Activated CD4-positive, CD25-positive, alpha-beta regulatory T cell treated with anti-CD3 and anti-CD28 coated beads, Interleukin-2, amount 50 U/mL, for 24 hours (primary cell): ENCODE data around the gene RNF40.
A peak's percentile ranks its signal among the peaks of the same experiment; 100 is the strongest.

Source experiments
- ATAC-seq, 2 donors: fragments of 150-1000 bp; cut with Tn5 transposase; one replicate each; pipeline ENCODE4 v1.10.0; 2021; ENCODE audit warnings: mild to moderate bottlenecking in 1 of 2, moderate library complexity in 1 of 2

The RNF40 gene

DNA sequence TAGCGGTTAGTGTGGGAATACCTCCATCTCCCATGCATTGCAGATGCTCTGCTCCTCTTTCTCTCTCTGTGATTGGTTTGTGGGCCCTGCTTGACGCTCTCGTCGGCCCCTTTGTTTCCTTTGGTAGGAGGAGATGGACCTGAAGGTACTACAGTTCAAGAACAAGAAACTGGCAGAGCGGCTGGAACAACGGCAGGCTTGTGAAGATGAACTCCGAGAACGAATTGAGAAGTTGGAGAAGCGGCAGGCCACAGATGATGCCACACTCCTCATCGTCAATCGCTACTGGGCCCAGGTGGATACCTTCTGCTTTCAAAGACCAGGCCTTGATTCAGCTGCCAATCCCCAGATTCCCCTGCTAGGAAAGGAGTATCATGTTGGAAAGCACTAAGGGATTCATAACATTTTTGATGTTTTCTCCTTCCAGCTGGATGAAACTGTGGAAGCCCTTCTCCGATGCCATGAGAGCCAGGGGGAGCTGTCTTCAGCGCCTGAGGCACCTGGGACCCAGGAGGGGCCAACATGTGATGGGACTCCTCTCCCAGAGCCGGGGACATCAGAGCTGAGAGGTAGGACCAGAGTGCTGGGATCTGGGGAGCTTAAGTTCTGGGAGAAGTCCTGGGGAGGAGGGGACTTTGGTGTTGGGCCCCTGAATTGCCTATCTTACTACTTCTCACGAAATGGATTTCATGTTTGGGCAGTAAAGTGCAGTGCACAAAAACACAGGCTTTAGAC, 1.0 kb downstream of the RNF40 start:
- no peak for ATAC-seq

DNA sequence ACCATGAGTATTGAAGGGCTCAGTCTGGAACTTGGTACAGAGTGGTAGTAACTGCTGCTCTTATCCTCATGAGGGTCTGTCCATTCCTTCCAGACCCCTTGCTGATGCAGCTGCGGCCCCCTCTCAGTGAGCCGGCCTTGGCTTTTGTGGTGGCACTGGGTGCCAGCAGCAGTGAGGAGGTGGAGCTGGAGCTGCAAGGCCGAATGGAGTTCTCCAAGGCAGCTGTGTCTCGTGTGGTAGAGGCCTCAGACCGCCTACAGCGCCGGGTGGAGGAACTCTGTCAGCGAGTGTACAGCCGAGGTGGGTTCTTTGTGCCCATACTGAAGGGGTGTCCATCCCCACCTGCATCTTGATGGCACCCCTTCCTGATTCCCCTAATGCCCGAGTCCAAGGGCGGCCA, 2.0 kb downstream of the RNF40 start:
- no peak for ATAC-seq

DNA sequence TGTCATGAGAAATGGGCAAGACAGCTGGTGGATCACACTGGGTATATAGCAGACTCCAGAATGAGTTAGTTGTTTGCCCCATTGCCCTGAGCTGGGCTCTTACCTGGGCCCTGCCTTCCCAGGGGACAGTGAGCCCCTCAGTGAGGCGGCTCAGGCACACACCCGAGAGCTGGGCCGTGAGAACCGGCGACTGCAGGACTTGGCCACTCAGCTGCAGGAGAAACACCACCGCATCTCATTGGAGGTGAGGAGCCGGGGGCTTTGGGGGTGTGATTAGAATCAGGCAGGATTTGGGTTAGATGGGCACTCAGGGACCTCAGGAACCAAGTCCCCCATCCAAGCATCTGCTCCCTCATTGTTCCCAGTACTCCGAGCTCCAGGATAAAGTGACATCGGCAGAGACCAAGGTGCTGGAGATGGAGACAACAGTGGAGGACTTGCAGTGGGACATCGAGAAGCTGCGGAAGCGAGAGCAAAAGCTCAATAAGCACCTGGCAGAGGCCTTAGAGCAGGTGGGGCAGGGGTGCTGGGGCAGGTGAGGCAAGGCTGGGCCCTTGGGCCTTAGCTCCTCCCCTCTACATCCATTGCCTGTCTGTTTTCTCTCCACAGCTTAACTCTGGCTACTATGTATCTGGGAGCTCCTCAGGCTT, 2.8 kb downstream of the RNF40 start:
- ATAC-seq = no peak

DNA sequence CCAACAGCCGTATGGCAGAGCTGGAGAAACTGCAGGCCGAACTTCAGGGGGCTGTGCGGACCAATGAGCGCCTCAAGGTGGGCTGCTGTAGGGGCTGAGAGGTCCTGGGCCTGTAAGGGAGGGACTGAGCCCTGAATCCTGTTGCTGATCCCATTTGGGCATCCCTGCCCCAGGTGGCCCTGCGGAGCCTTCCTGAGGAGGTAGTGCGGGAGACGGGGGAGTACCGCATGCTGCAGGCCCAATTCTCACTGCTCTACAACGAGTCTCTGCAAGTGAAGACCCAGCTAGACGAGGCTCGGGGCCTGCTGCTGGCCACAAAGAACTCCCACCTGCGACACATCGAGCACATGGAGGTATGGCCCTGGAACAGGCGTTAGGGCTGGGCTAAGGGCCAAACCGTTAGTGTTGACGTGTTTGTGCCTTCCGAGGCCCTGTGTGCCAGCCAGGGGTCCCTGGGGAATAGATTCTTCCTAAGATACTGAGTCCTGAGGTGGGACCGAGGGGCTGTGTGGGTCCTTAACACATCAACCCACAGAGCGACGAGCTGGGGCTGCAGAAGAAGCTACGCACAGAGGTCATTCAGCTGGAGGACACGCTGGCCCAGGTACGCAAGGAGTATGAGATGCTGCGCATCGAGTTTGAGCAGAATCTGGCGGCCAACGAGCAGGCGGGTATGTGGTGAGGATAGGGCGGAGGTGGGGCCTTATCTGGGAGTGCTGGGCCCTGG, 4.2 kb downstream of the RNF40 start:
- no peak for ATAC-seq

DNA sequence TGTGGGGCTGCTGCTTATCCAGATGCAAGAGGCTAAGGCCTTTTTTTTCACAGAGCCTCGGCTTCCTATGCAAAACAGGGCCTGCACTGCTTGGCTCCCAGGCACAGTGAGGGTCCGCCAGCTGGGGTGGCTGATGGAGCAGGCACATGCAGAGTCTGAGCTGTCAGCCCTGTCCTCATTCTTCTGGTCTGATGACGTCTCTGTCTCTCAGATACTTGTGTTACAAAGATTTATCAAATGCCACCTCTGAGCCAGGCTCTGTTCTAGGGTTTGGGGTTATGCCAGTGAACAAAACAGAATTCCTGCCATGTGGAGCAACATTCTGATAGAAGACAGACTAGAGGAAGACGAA, 4.8 kb downstream of the RNF40 start:
- ATAC-seq = no peak

DNA sequence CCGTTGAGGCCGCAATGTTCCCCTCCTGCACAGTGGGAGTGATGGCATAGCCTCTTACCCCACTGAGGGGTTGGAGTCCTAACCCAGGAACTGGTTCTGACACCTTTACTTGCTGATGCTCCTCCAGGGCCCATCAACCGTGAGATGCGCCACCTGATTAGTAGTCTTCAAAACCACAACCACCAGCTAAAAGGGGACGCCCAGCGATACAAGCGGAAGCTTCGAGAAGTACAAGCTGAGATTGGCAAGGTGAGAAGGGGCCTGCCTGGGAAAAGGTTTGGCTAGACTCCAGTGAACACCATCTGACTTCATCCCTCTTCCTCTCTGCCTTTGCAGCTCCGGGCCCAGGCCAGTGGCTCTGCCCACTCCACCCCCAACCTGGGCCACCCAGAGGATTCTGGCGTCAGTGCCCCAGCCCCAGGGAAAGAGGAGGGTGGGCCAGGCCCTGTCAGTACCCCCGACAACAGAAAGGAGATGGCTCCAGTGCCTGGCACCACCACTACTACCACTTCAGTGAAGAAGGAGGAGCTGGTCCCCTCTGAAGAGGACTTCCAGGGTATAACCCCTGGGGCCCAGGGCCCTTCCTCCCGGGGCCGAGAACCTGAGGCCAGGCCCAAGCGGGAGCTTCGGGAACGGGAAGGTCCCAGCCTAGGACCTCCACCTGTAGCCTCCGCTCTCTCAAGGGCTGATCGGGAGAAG, 5.8 kb downstream of the RNF40 start:
- ATAC-seq = no peak

DNA sequence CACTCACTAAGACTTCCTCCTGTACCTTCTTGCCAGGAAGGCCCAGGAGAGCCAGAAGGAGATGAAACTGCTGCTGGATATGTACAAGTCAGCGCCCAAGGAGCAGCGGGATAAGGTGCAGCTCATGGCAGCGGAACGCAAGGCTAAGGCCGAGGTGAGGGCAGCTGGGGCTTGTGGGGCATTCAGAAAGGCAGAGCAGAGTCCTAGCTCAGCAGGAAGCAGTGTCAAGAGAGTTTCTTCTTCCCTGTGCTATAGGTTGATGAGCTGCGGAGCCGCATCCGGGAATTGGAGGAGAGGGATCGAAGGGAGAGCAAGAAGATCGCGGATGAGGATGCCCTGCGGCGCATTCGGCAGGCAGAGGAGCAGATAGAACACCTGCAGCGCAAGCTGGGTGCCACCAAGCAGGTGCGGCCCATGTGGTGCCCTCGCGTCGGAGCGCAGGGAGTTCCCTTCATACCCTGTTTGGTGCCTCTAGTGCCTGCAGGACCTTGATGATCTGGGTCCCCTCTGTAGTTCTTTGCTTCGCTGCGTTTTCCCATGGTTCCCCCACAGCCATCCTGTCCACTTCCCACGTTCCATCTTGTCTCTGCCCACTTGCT, 6.6 kb downstream of the RNF40 start:
- ATAC-seq = no peak

DNA sequence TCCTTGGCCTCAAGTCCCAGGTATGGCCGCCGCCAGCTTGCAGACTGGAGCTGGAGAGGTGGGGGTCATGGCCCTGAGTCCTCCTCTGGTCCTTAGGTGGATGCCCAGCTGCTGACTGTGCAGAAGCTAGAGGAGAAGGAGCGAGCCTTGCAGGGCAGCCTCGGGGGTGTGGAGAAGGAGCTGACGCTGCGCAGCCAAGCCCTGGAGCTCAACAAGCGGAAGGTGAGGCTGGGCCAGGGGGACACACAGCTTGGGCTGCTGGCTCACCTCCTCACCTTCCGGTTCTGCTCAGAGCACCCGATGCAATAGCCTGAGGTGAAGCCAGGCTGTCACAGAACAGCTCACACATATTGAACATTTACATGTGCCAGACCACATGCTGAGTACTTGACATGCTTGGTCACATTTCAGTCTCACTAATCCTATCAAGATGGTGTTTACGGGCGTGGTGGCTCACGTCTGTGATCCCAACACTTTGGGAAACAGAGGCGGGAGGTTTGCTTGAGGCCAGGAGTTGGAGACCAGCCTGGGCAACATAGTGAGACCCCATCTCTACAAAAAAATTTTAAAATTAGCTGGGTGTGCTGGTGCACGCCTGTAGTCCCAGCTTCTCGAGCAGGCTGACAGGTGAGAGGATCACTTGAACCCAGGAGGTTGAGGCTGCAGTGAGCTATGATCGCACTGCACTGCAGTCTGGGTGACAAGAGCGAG, 7.4 kb downstream of the RNF40 start:
- no peak for ATAC-seq

DNA sequence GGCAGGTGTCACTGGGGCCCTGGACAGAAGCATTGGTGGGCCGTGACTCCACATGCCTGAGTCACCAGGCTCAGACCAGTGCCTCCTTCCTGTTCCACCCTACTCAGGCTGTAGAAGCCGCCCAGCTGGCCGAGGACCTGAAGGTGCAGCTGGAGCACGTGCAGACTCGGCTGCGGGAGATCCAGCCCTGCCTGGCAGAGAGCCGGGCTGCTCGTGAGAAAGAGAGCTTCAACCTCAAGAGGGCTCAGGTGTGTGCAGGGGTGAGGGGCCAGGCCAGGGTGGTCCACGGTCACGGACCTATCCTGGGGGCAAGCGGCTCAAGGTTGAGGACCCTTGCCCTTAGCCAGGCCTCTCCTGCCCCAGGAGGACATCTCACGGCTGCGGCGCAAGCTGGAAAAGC, 9.6 kb downstream of the RNF40 start:
- ATAC-seq = no peak

DNA sequence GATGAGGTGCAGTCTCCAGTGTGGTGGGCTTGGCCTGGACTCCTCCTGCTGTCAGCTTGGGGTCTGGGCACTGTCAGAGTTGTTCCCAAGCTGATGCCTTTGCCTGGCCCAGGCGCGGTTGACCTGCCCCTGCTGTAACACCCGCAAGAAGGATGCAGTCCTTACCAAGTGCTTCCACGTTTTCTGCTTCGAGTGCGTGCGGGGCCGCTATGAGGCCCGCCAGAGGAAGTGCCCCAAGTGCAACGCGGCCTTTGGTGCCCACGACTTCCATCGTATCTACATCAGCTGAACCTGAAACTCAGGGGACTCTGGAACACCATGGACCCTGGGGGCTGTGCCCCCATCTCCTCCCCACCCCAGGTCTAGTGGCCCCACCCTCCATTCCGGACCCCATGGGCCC, 11.7 kb downstream of the RNF40 start:
- ATAC-seq = no peak

DNA sequence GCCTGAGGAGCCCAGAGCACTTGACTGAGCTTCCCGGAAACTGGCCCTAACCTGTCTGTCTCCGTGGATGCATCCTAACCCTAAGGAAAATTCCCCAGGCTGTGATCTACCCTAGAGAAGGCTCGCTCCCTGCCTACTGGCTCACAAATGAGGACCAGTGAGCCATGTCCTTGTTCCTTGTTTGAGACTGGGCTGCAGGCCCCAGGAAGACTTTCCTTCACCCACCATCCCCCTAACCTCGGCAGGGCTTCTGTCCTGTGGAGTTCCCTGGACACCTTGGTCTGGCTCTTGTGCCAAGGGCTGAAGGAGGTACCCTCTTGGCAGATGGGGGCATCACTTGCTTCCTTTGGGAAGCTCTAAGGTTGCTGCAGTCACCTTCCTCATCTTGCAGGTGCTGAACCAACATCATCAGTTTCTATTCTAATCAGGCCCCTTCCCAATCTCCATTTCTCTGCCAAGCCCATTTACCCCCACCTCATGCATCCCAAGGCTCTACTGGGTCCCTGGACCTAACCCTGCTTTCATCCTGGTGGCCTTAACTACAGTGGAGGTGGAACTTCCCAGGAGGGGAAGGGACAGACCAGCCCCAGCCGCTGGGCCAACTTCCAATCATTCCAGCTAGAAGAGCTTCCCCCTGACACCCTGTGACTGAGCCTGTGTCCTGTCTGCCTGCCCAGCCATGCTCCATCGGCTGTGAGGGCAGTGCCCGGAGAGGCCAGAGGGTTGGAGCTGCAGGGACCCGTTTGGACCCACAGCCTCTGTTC, 12.4 kb downstream of the RNF40 start:
- no peak for ATAC-seq

DNA sequence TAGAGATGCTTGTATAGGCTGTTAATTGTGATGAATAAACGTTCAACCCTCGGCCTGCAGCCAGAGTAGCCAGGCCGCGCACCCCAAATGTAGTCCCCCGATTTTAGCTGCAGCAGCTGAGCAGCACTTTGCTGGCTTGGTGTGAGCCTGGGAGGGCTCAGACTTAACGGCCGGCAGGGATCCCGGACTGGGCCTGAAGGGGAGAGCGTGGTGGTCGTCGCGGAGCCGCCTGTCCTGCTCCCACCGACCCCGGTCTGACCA, 12.9 kb downstream of the RNF40 start:
- ATAC-seq = no peak

DNA sequence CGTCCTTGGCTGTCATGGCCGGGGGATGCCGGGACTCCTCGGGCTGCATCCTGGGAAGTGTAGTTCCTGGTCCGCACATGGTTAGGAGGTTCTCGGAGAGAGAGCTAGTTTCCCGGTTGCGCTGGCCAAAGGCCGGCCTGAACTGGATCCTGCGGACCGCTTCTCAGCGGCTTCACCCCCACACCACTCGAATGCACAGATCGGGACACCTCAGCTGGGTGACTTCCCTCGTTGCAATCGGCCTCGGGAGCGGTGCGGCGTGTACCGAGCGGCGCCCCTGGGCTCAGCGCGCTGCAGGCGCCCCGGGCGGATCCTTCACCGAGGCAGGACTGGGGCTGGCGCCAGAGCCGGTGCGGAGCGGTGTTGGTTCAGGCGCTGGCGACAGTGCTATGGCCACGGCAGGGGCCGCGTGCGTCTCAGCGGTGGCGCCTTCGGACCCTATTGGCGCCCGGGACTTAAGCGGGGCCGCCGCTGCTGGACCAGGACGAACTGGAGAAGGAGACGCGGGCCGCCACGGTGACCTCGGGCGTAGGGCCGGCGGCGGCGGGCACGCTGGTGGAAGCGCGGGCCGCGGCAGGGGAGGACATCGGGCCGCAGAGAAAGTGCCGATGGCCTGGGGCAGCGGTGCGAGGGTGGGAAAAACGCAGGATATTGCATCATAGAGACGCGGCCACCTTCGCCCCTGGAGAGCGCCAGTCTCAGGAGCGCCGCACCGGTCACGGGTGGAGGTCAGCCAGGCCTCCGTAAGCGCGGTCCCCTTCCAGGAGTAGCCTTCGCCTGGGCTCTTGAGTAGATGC, 13.5 kb downstream of the RNF40 start:
- ATAC-seq = peak; percentile 82 to 83

DNA sequence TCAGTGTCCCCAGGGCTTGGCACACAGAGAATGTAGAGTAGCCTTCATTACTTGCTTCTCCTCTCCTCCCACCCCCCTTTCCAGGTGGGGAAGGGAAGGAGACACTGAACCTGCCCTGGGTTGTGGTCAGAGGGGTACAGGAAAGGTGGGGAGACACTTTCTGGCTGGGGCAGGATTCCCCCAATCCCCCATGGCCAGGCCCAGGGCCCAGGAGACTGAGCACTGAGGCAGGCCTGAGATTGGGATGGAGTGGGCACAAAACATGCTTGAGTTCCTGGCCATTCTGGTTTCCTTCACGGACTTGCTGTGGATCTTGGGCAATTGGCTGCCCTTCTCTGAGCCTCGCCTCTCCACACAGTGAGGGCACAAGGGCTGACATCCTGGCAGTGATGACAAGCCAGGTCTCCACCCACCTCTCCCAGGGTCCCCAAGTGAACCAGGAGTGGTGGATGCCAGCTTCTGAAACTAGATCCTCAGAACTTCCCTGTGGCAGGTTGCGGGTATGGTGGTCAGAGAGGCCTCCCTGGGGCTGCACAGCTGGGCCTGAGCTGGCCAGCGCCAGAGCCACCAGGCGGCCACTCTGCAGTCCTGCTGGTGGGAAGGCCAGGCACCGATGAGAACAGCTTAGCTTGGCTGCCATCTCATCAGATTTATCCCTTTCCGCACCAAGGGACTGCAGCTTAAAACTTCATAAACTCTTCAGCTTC, 15.6 kb downstream of the RNF40 start:
- no peak for ATAC-seq

DNA sequence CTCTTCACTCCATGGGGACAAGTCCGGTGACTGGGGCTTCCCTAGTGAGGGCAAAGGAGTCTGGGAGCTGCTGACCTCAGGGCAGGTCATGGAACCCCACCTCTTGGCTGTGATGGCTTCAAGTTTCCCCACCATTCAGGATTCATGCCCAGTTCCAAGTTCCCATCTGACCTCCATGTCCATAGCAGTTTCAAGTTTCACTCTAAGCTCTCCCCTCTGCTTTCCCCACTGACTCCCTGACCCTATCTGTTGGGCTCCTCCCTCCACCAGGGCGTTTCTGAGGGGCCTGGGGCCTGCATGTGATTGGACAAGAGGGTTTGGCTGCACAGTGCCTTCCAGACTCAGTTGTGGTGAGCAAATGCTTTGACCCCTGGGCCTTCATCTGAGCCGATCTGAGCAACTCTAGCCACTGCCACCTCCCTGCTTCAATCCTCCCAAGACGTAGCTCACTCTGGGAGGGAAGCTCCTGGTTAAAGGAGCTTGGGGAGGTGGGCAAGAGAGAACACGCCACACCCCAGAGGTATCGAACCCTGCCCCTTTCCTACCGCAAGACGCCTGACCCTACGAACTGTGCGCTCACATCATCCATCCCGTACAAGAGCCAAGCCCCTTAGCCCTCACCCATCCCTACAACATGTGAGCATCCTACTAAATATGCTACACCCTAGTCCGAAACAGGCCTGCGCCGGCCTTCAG, 16.6 kb downstream of the RNF40 start:
- no peak for ATAC-seq

DNA sequence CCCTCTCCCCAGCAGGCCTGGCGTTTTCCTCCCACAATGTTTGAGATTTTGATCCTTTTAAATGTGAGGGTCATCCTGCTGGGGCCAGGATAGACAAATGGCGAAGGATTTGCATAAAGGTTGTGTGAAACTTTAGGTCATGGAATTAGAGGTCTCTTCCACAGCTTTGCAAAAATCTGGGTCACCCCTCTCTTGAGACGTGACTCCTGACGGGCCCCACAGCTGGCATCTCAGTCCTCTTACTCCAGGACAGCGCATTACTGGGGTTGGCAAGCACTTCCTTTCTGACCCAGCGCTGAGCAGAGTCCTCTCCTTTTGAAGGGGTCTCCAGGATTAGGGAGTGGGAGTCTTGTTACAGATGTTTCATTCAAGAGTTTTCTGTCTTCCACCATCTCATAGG, 17.5 kb downstream of the RNF40 start:
- no peak for ATAC-seq

DNA sequence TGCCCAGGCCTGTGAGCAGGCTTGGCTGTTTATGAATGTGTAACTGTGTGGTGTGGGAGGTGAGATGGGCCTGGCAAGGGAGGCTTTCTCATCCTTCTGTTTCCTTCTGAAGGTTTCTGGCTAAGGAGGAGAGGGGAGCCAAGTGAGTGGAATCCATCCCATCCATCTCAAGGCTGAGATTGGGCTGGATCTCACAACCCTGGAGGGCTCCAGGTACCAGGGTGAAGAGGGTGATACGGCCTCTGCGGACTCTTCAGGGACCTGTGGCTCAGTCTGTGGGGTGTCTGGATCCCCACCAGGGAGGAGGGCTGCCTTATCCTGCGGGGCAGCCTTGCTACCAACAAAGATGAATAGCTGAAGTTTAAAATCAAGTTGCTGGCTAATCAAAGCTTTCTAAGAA, 17.9 kb downstream of the RNF40 start:
- no peak for ATAC-seq

DNA sequence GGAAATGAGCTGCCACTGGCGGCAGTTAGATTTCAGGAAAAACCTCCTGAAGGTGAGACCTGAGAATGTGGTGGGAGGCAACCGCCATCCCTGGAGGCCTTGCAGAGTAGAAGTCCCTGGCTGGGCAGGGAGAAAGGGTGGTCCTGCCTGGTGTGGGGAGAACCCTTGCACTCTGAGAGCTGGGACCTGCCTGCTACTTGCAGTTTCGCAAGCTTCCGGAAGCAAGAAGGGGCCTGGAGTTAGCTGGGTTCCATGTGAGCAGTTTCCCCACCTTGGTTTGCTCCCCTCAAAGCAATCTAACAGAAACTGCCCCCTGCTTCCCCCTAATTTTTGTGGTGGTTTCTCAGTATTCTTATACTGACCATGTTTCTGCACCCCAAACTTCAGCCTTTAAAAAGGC, 18.4 kb downstream of the RNF40 start:
- no peak for ATAC-seq

DNA sequence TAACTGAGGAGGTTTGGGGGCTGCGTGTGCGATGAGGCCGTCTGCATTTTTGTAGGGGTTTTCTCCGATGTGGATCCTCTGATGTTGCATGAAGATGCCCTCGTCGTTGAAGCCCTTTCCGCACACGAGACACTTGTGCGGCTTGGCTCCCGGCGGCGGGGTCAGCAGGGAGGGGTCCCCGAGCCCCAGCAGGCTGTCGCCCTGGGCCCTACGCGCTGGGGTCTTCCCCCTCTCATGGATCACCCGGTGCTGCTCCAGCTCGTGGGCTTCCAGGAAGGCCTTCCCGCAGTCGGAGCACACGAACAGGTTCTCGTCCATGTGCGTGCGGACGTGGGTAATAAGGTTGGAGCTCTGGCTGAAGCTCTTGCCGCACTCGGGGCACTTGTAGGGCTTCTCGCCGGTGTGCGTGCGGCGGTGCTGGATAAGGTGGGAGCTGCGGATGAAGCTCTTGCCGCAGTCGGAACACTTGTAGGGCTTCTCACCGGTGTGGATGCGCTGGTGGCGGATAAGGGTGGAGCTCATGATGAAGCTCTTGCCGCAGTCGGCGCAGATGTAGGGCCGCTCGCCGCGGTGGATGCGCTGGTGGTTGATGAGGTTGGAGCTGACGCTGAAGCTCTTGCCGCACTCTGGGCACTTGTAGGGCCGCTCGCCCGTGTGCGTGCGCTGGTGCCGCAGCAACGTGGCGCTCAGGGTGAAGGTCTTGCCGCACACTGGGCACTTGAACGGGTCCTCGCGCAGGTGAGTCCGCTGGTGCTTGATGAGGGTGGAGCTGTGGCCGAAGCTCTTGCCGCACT, 20.6 kb downstream of the RNF40 start:
- no peak for ATAC-seq
